Left cardiac atrium (tissue), 4 donors: ENCODE measurements around the gene DGKG. TPM values are rescaled to one million over a fixed set of nuclear protein-coding genes. Genes with fewer than 3 reads are reported as not detected.

Experiments used
- ATAC-seq, 2 donors: fragments of 200-7000 bp; cut with Tn5 transposase; one replicate each; pipeline ENCODE4 v1.9.1; 2020; ENCODE audit warnings: mild to moderate bottlenecking in 2 of 2, moderate library complexity in 2 of 2
- DNase-seq: peaks from one replicate; pipeline ENCODE4 v3.0.0-alpha.2; 2020
- intact Hi-C, 2 donors: fragments of 100-400 bp; cut with DNase I; formaldehyde crosslinking; loops; one replicate each; pipeline versions ENCODE4 v1.14.1 to v1.15.1; 2022 to 2023
- total RNA-seq, 2 donors: library from RNA; stranded (reverse); fragmentation: NEBNext Ultra II Directional; extraction: Animal tissue kit (Norgen Biotek cat#: 25700); gene quantifications; one replicate each; pipeline ENCODE4 v1.2.1, GENCODE V29; 2021
- donor health status: DM: no; HTN: yes; CAD: no.
- donor health status: DM: no; HTN: yes; CAD: no; lungs with severe emphysema.
- donor health status: DM: yes; HTN: yes; CAD: no.
- donor health status: Dilated cardiomyopathy.

The DGKG gene
- total RNA-seq, 2 donors from 2014 or later, result 13.3 to 23.4 TPM

GRCh38 chr3:186193534-186194450, 168.2 kb downstream of the DGKG start:
- ATAC-seq, result peak; percentile 71 to 77
- intact Hi-C loops, result no loop called here

GRCh38 chr3:186192823-186193222, 169.2 kb downstream of the DGKG start:
- ATAC-seq (no peak), DNase-seq (no peak)
- intact Hi-C loops, result no loop called here

More at GRCh38 chr3:186193534-186194450, 168.2 kb downstream of the DGKG start:
- DNase-seq, result peak; percentile 30

GRCh38 chr3:186189492-186189891, 172.5 kb downstream of the DGKG start:
- DNase-seq (no peak), ATAC-seq (no peak)
- intact Hi-C loops, result no loop called here

DNA sequence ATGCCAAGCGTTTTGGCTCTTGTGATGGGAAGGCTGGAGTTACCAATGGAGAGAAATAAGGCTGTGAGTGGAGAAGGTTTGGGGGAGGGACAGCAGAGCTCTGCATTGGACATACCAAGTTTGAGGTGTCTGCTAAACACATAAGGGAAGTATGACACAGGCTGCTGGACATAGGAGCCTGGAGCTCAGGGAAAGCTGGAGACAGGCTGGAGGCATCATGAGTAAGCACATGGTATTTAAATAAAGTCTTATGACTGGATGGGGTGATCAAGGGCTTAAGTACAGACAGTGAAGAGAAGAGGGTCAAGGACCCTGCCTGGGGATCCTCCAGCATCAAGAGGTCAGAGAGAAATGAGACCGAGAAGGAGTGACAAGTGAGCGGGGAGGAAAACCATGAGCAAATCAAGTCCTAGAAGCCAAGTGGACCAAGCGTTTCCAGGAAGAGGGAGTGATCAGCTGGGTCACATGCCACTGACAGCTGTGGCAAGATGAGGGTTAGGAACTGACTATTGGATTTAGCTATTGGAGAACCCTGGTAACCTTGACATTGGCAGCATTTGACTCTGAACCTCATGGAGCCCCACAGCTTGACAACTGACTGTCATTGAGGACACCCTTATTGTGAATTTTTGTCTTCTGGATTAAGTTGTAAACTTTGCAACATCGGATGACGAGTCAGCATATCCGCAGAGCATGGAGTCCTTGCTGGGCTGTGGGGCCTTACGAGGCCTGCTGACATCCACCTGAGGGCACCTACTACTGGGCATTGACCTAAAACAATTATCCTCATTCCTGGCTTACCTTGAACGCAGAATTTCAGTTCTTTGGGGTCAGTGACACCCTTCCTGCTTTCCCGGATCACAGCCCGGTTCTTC, 174.4 kb downstream of the DGKG start:
- intact Hi-C loops, result no loop called here
- ATAC-seq (no peak), DNase-seq (no peak)

DNA sequence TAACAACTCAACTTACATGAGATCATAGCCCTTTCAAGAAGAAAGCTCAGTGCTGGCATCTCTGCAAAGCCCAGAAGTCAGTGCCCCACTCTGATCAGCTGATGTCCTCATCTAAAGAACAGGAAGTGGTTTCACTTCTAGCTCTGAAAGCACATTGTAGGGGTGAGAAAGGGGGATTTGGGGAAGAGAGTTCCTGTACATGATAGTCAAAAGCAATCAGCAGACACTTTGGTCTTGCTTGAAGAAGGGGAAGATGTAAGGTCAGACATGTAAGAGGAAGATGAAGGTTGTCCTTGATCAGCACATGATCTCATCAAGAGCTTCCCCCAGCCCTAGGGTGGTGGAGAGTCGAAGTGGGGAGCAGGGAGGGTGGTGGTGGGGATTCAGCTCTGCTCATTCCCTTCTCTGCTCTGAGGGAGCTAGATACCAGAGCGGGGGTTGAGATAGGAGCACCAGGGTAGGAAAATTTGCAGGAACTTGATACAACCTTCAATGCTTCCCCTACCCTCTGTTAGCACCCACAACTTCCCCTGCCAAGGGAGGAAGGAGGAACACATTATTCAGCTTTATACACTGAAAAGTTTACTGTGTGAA, 176.7 kb downstream of the DGKG start:
- no peak for DNase-seq
- peak; percentile 76 to 81 for ATAC-seq
- intact Hi-C loops, result no loop called here

DNA sequence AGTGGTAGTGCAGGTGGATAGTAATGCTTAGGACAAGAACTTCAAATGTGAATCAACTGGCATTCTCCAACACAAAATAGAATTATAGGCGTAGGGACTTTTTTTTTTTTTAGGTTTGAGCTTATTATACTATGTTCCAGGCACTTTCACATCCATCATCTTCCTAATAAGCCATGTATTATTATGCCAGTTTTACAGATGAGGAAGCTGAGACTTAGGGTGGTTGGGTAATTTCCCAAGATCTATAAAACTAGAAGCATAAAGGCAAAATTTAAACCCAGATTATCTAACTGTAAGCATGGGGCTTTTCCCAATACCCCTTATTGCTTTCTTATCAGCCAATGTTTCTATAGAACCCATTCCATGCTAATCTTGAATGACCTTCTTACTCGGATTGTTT, 178.0 kb downstream of the DGKG start:
- DNase-seq, result no peak
- intact Hi-C loops, result no loop called here
- no peak for ATAC-seq

GRCh38 chr3:186182850-186183249, 179.2 kb downstream of the DGKG start:
- intact Hi-C loops, result no loop called here
- ATAC-seq (no peak), DNase-seq (no peak)

- intact Hi-C loops, result no loop called here
- DNase-seq (no peak), ATAC-seq (no peak)
These were observed 180.1 kb downstream of the DGKG start for GRCh38 chr3:186181901-186182300.

GRCh38 chr3:186180891-186181481, 181.0 kb downstream of the DGKG start:
- intact Hi-C loops, result no loop called here
- ATAC-seq (no peak), DNase-seq (no peak)

DNA sequence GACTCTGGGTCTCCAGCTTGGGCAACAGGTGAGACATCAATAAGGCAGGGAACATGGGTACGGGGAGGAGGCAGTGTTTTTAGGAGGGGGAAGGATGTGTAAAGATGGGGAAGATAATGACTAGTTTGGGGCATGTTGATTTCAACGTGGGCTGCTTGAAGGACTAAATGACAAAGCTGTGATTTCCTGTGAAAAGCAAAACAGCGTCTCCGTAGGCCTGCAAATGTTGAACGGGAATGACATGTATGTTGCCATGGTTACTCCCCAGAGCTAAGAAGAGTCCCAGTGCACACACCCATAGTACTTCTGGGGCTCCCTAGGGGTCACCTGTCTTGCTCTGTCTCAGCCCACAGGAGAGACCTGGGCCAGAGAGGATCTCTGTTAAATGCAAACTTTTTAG, 181.9 kb downstream of the DGKG start:
- ATAC-seq (no peak), DNase-seq (no peak)
- intact Hi-C loops, result no loop called here

- ATAC-seq (no peak), DNase-seq (no peak)
- intact Hi-C loops, result no loop called here
These were observed 183.6 kb downstream of the DGKG start for GRCh38 chr3:186178412-186178811.

- no peak for DNase-seq
- no peak for ATAC-seq
- intact Hi-C loops, result no loop called here
These were observed 185.6 kb downstream of the DGKG start for GRCh38 chr3:186176373-186176990.

- no peak for DNase-seq
- ATAC-seq, result peak in 1 of 2 donors; percentile 56
- intact Hi-C loops, result no loop called here
These were observed 188.7 kb downstream of the DGKG start for GRCh38 chr3:186173224-186173815.

DNA sequence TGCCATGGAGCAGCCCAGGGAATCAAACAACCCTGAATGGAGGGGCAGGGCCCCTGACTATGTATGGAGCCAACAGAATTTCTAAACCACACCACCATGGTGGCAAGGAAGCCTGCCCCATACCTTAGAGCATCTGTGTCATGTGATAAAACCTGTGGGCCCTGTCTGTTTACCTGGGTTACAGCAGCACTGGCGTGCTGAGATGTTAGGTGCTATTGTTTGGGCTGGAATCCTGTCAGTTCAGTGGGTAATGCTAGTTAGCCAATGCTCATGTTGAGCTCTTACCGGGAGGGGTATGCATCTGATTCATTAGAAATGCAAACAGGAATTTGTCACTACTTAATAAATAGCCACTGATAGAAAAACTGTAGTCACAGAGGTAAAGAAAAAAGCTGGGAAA, 189.7 kb downstream of the DGKG start:
- intact Hi-C loops, result no loop called here
- DNase-seq (no peak), ATAC-seq (no peak)

- no peak for ATAC-seq
- DNase-seq, result no peak
- intact Hi-C loops, result no loop called here
These were observed 190.5 kb downstream of the DGKG start for GRCh38 chr3:186171521-186171920.

- intact Hi-C loops, result no loop called here
- no peak for ATAC-seq
- no peak for DNase-seq
These were observed 191.5 kb downstream of the DGKG start for GRCh38 chr3:186170516-186170915.

- ATAC-seq (no peak), DNase-seq (no peak)
- intact Hi-C loops, result no loop called here
These were observed 192.7 kb downstream of the DGKG start for GRCh38 chr3:186169379-186169778.

GRCh38 chr3:186168976-186169375, 193.1 kb downstream of the DGKG start:
- ATAC-seq (no peak), DNase-seq (no peak)
- intact Hi-C loops, result no loop called here
